WTC11 (cell line): Measurements from ENCODE around the gene FAXDC2. TPM values are rescaled to one million over a fixed set of nuclear protein-coding genes. Genes with fewer than 3 reads are reported as not detected.

Source experiments
- ATAC-seq: fragments of 200-7000 bp; cut with Tn5 transposase; 2 replicates; pipeline ENCODE4 v1.10.0; 2021; ENCODE audit warnings: mild to moderate bottlenecking, moderate library complexity
- CTCF ChIA-PET: fragments of 300-600 bp; sonication (Branson Sonifier 250); formaldehyde crosslinking; loops from one replicate; lab custom pipeline; 2021; ENCODE audit warnings: antibody characterized with exemption; lab: Charles Lee
- POLR2A ChIA-PET: fragments of 350-600 bp; sonication (Branson Sonifier 250); formaldehyde crosslinking; loops from one replicate; lab custom pipeline; 2021; ENCODE audit warnings: antibody characterized with exemption; lab: Charles Lee
- DNase-seq: peaks from one replicate; pipeline ENCODE4 v3.0.0; 2021; ENCODE audit warnings: low spot score
- H3K27ac Mint-ChIP-seq: 2 replicates; pipeline ENCODE4 v1.8.0; 2021; ENCODE audit warnings: mixed read lengths
- H3K27me3 Mint-ChIP-seq: 2 replicates; pipeline ENCODE4 v1.8.0; 2021; ENCODE audit warnings: low read depth, mild to moderate bottlenecking, moderate library complexity, mixed read lengths
- H3K36me3 Mint-ChIP-seq: 2 replicates; pipeline ENCODE4 v1.8.0; 2021; ENCODE audit warnings: mixed read lengths
- H3K4me1 Mint-ChIP-seq: 2 replicates; pipeline ENCODE4 v1.8.0; 2022; ENCODE audit warnings: mixed read lengths
- H3K4me3 Mint-ChIP-seq: 2 replicates; pipeline ENCODE4 v1.8.0; 2021; ENCODE audit warnings: mild to moderate bottlenecking, moderate library complexity, mixed read lengths
- H3K9me3 Mint-ChIP-seq: 2 replicates; pipeline ENCODE4 v1.8.0; 2021; ENCODE audit warnings: mixed read lengths
- ATF1 ChIP-seq: sonication (generic); formaldehyde crosslinking; IDR thresholded peaks from 2 replicates; pipeline ENCODE4 v1.8.1; 2023; ENCODE audit warnings: mild to moderate bottlenecking, moderate library complexity, missing genetic modification reagents
- ATF2 ChIP-seq: sonication (generic); formaldehyde crosslinking; IDR thresholded peaks from 2 replicates; pipeline ENCODE4 v1.8.1; 2022; ENCODE audit warnings: low read depth, missing genetic modification reagents, borderline replicate concordance
- ATF3 ChIP-seq: sonication (generic); formaldehyde crosslinking; conservative IDR thresholded peaks from 2 replicates; pipeline ENCODE4 v1.8.1; 2022; ENCODE audit warnings: mild to moderate bottlenecking, missing genetic modification reagents
- CREB1 ChIP-seq: sonication (generic); formaldehyde crosslinking; IDR thresholded peaks from 2 replicates; pipeline ENCODE4 v1.8.0; 2023; ENCODE audit warnings: mild to moderate bottlenecking, missing genetic modification reagents
- E2F5 ChIP-seq: sonication (generic); formaldehyde crosslinking; IDR thresholded peaks from 2 replicates; pipeline ENCODE4 v1.8.1; 2022; ENCODE audit warnings: mild to moderate bottlenecking, moderate library complexity, missing genetic modification reagents
- FOXP4 ChIP-seq: sonication (generic); formaldehyde crosslinking; IDR thresholded peaks from 2 replicates; pipeline ENCODE4 v1.8.0; 2022; ENCODE audit warnings: mild to moderate bottlenecking, missing genetic modification reagents
- IRF2 ChIP-seq: sonication (generic); formaldehyde crosslinking; IDR thresholded peaks from 2 replicates; pipeline ENCODE4 v1.8.0; 2022; ENCODE audit warnings: low read depth, missing genetic modification reagents, borderline replicate concordance
- MLX ChIP-seq: sonication (generic); formaldehyde crosslinking; IDR thresholded peaks from 2 replicates; pipeline ENCODE4 v1.8.1; 2023; ENCODE audit warnings: mild to moderate bottlenecking, missing genetic modification reagents, moderate library complexity
- NFYB ChIP-seq: sonication (generic); formaldehyde crosslinking; conservative IDR thresholded peaks from 2 replicates; pipeline ENCODE4 v1.8.0; 2022; ENCODE audit warnings: low read depth, missing genetic modification reagents
- NR2C2 ChIP-seq: sonication (generic); formaldehyde crosslinking; IDR thresholded peaks from 2 replicates; pipeline ENCODE4 v1.8.0; 2022; ENCODE audit warnings: mild to moderate bottlenecking, missing genetic modification reagents
- PREB ChIP-seq: sonication (generic); formaldehyde crosslinking; IDR thresholded peaks from 2 replicates; pipeline ENCODE4 v1.8.1; 2022; ENCODE audit warnings: mild to moderate bottlenecking, missing genetic modification reagents, moderate library complexity, borderline replicate concordance
- PRRX2 ChIP-seq: fragments of 250-450 bp; sonication (Bioruptor Pico); IDR thresholded peaks from 2 replicates; pipeline ENCODE4 v1.8.0; 2021; ENCODE audit warnings: mild to moderate bottlenecking
- ZBTB21 ChIP-seq: sonication (generic); formaldehyde crosslinking; IDR thresholded peaks from 2 replicates; pipeline ENCODE4 v1.8.1; 2023; ENCODE audit warnings: mild to moderate bottlenecking, missing genetic modification reagents, borderline replicate concordance
- ZBTB43 ChIP-seq: sonication (generic); formaldehyde crosslinking; IDR thresholded peaks from 2 replicates; pipeline ENCODE4 v1.8.1; 2023; ENCODE audit warnings: mild to moderate bottlenecking, missing genetic modification reagents
- ZMAT4 ChIP-seq: fragments of 250-450 bp; sonication (Bioruptor Pico); IDR thresholded peaks from 2 replicates; pipeline ENCODE4 v1.9.0; 2021; ENCODE audit warnings: mild to moderate bottlenecking
- ZNF138 ChIP-seq: sonication (generic); formaldehyde crosslinking; conservative IDR thresholded peaks from 2 replicates; pipeline ENCODE4 v1.8.1; 2022; ENCODE audit warnings: mild to moderate bottlenecking, moderate library complexity, missing genetic modification reagents
- ZNF396 ChIP-seq: fragments of 250-450 bp; sonication (Bioruptor Pico); IDR thresholded peaks from 2 replicates; pipeline ENCODE4 v1.8.0; 2021; ENCODE audit warnings: mild to moderate bottlenecking, moderate library complexity, borderline replicate concordance
- ZNF416 ChIP-seq: fragments of 250-450 bp; sonication (Bioruptor Pico); IDR thresholded peaks from 2 replicates; pipeline ENCODE4 v1.9.0; 2021; ENCODE audit warnings: mild to moderate bottlenecking, inconsistent platforms
- ZNF423 ChIP-seq: fragments of 250-450 bp; sonication (Bioruptor Pico); IDR thresholded peaks from 2 replicates; pipeline ENCODE4 v2.1.2; 2022; ENCODE audit warnings: mild to moderate bottlenecking, moderate library complexity
- ZNF671 ChIP-seq: fragments of 250-450 bp; sonication (Bioruptor Pico); IDR thresholded peaks from 2 replicates; pipeline ENCODE4 v1.8.0; 2021; ENCODE audit warnings: mild to moderate bottlenecking
- ZSCAN18 ChIP-seq: fragments of 250-450 bp; sonication (Bioruptor Pico); IDR thresholded peaks from 2 replicates; pipeline ENCODE4 v2.1.2; 2022; ENCODE audit warnings: mild to moderate bottlenecking, moderate library complexity
- total RNA-seq: library from RNA; stranded (reverse); gene quantifications from 3 replicates; pipeline ENCODE4 v1.2.3, GENCODE V29; 2021

FAXDC2 gene
- total RNA-seq, 1 experiment from 2014 or later, result 3.9 TPM

GRCh38 chr5:154788212-154788611 is 62.2 kb downstream of the FAXDC2 start:
- Mint-ChIP-seq H3K4me1 (peaks cover 50% of the 10 kb centered on the region), H3K36me3 (peaks cover 35% of the 10 kb centered on the region), H3K9me3 (no peaks in the 10 kb centered on the region), H3K4me3 (no peak overlapping the region)
- CTCF ChIA-PET, result interaction anchor here (1.5 kb wide), 1 partner anchor 148 kb away, joined by 3 read pairs; no protein-coding TSS in a partner anchor
- POLR2A ChIA-PET, result interaction anchor here (1.0 kb wide), 1 partner anchor 14 kb away, joined by 3 read pairs; no protein-coding TSS in a partner anchor
- DNase-seq (no peak), ATAC-seq (no peak)
- no peak for TF ChIP-seq IRF2
- TF ChIP-seq E2F5 (CRISPR knock-in tag), result no peak
- no peak for TF ChIP-seq ZNF416
- TF ChIP-seq ZBTB43 (CRISPR knock-in tag), result no peak
- no peak for TF ChIP-seq ZNF671 (CRISPR knock-in tag)
- no peak for TF ChIP-seq PRRX2 (CRISPR knock-in tag)
- TF ChIP-seq ZNF396 (CRISPR knock-in tag), result no peak
- TF ChIP-seq ATF2, result no peak
- TF ChIP-seq ZMAT4 (CRISPR knock-in tag), result no peak
- TF ChIP-seq, all 79 proteins: peak for 0
- Mint-ChIP-seq H3K27ac (peak overlapping the region; percentile 82), H3K27me3 (no peaks in the 10 kb centered on the region)

- Mint-ChIP-seq H3K27ac (peak overlapping the region; percentile 71; the same call in 1 of the 2 replicates), H3K4me3 (no peak overlapping the region), H3K27me3 (no peaks in the 10 kb centered on the region), H3K4me1 (peaks cover 68% of the 10 kb centered on the region), H3K9me3 (no peaks in the 10 kb centered on the region), H3K36me3 (peaks cover 17% of the 10 kb centered on the region)
- DNase-seq, result no peak
- POLR2A ChIA-PET, result no interaction called here
- CTCF ChIA-PET, result interaction anchor here (1.7 kb wide), 1 partner anchor 136 kb away, joined by 6 read pairs; no protein-coding TSS in a partner anchor
- ATAC-seq, result no peak
- TF ChIP-seq NFYB (CRISPR knock-in tag) (no peak), NR2C2 (CRISPR knock-in tag) (no peak), ZSCAN18 (CRISPR knock-in tag) (no peak), ZNF138 (CRISPR knock-in tag) (no peak)
Observed at GRCh38 chr5:154786414-154786813, 64.0 kb downstream of the FAXDC2 start.

- POLR2A ChIA-PET, result interaction anchor here (0.9 kb wide), 1 partner anchor 17 kb away, joined by 3 read pairs; no protein-coding TSS in a partner anchor
- H3K4me3 Mint-ChIP-seq, result no peak overlapping the region; the same call in 1 of the 2 replicates
- ATAC-seq, result no peak
Observed at GRCh38 chr5:154784856-154785255, 65.5 kb downstream of the FAXDC2 start.

More at GRCh38 chr5:154784856-154785255, 65.5 kb downstream of the FAXDC2 start:
- Mint-ChIP-seq H3K36me3 (peaks cover 8% of the 10 kb centered on the region; the same call in 1 of the 2 replicates), H3K27ac (peak overlapping the region; percentile 91), H3K27me3 (no peaks in the 10 kb centered on the region), H3K4me1 (peaks cover 83% of the 10 kb centered on the region), H3K9me3 (no peaks in the 10 kb centered on the region)
- DNase-seq, result no peak
- CTCF ChIA-PET, result interaction anchor here (1.0 to 1.2 kb wide), 2 partner anchors 134 to 153 kb away, joined by 3 read pairs; no protein-coding TSS in a partner anchor
- TF ChIP-seq ZNF416 (no peak), ATF1 (no peak), CREB1 (CRISPR knock-in tag) (no peak), ZBTB43 (CRISPR knock-in tag) (no peak), ZBTB21 (no peak), MLX (CRISPR knock-in tag) (no peak), ZNF423 (CRISPR knock-in tag) (no peak), FOXP4 (no peak), ATF3 (CRISPR knock-in tag) (no peak), PREB (no peak)
- TF ChIP-seq, all 79 proteins: peak for 0
